NCI-H128 (cell line): ENCODE data around the gene ATP2C1.

Experiments used
- DNase-seq: peaks from one replicate; lab custom pipeline; 2025; ENCODE audit not compliant: unreplicated experiment; lab: John Stamatoyannopoulos, UW

ATP2C1 gene

GRCh38 chr3:130975251-130975650, 81.4 kb downstream of the ATP2C1 start:
- no peak for DNase-seq

- DNase-seq = no peak
Observed at GRCh38 chr3:130976706-130977105, 82.8 kb downstream of the ATP2C1 start.

GRCh38 chr3:130979117-130979516, 85.2 kb downstream of the ATP2C1 start:
- DNase-seq = no peak

GRCh38 chr3:130981469-130981868, 87.6 kb downstream of the ATP2C1 start:
- DNase-seq = no peak

GRCh38 chr3:130990282-130990681, 96.4 kb downstream of the ATP2C1 start:
- no peak for DNase-seq

GRCh38 chr3:130991126-130991525, 97.2 kb downstream of the ATP2C1 start:
- DNase-seq = no peak

- no peak for DNase-seq
Observed at GRCh38 chr3:130992344-130992743, 98.5 kb downstream of the ATP2C1 start.

GRCh38 chr3:130997289-130997688, 103.4 kb downstream of the ATP2C1 start:
- DNase-seq = no peak

- DNase-seq = no peak
Observed at GRCh38 chr3:131001071-131001470, 107.2 kb downstream of the ATP2C1 start.

- DNase-seq = no peak
Observed at GRCh38 chr3:131004603-131005002, 110.7 kb downstream of the ATP2C1 start.

- no peak for DNase-seq
Observed at GRCh38 chr3:131007256-131007655, 113.4 kb downstream of the ATP2C1 start.

- no peak for DNase-seq
Observed at GRCh38 chr3:131007782-131008181, 113.9 kb downstream of the ATP2C1 start.

GRCh38 chr3:131008326-131008725, 114.4 kb downstream of the ATP2C1 start:
- no peak for DNase-seq

- no peak for DNase-seq
Observed at GRCh38 chr3:131009698-131010097, 115.8 kb downstream of the ATP2C1 start.

GRCh38 chr3:131018970-131019369, 125.1 kb downstream of the ATP2C1 start:
- no peak for DNase-seq

- no peak for DNase-seq
Observed at GRCh38 chr3:131020122-131020693, 126.3 kb downstream of the ATP2C1 start.

GRCh38 chr3:131025539-131025938, 131.7 kb downstream of the ATP2C1 start:
- no peak for DNase-seq

- DNase-seq = peak; percentile 80
Observed at GRCh38 chr3:131026321-131027151, 132.7 kb downstream of the ATP2C1 start, which contains the start of the genes ASTE1 and NEK11. ASTE1 (minus strand) TSS chr3:131026825; CDS start chr3:131025306, 1,519 bp downstream. NEK11 (plus strand) TSS chr3:131026877; CDS start chr3:131029709, 2,832 bp downstream.

- no peak for DNase-seq
Observed at GRCh38 chr3:131028844-131029243, 135.0 kb downstream of the ATP2C1 start.

GRCh38 chr3:131031660-131032059, 137.8 kb downstream of the ATP2C1 start:
- no peak for DNase-seq

- DNase-seq = peak; percentile 56
Observed at GRCh38 chr3:131033480-131034080, 139.7 kb downstream of the ATP2C1 start.
